Mucosa of stomach (tissue), 1 donor: ENCODE data around the gene EXOC1.

Experiments
- H3K27me3 ChIP-seq: one replicate; pipeline ENCODE4 v1.7.0; 2013; ENCODE audit warnings: mild to moderate bottlenecking, low read length; ENCODE audit not compliant: control insufficient read depth, insufficient read depth
- H3K36me3 ChIP-seq: one replicate; pipeline ENCODE4 v1.7.0; 2013; ENCODE audit warnings: low read length; ENCODE audit not compliant: control insufficient read depth, insufficient read depth
- H3K4me1 ChIP-seq: one replicate; pipeline ENCODE4 v1.7.0; 2013; ENCODE audit warnings: mild to moderate bottlenecking, low read length; ENCODE audit not compliant: control insufficient read depth, insufficient read depth
- H3K4me3 ChIP-seq: one replicate; pipeline ENCODE4 v1.7.0; 2013; ENCODE audit warnings: low read length
- H3K9ac ChIP-seq: one replicate; pipeline ENCODE4 v1.7.0; 2013; ENCODE audit warnings: mild to moderate bottlenecking, low read length, moderate library complexity
- H3K9me3 ChIP-seq: one replicate; pipeline ENCODE4 v1.7.0; 2013; ENCODE audit warnings: mild to moderate bottlenecking, low read length, moderate library complexity; ENCODE audit not compliant: control insufficient read depth
- donor health status: Pancreatic carcinoma.

Gene EXOC1

GRCh38 chr4:55947254-55947882 is 93.9 kb downstream of the EXOC1 start:
- no peak overlapping the region for H3K4me3 ChIP-seq
- peaks cover 8% of the 10 kb centered on the region for H3K4me1 ChIP-seq
- H3K27me3 ChIP-seq = no peaks in the 10 kb centered on the region
- H3K36me3 ChIP-seq = no peaks in the 10 kb centered on the region
- H3K9me3 ChIP-seq = no peaks in the 10 kb centered on the region
- peak overlapping the region; percentile 41 for H3K9ac ChIP-seq

GRCh38 chr4:55947912-55948725 is 94.7 kb downstream of the EXOC1 start:
- Histone ChIP-seq H3K36me3 (no peaks in the 10 kb centered on the region), H3K4me1 (peaks cover 8% of the 10 kb centered on the region), H3K27me3 (no peaks in the 10 kb centered on the region), H3K9me3 (no peaks in the 10 kb centered on the region), H3K4me3 (peak overlapping the region; percentile 48), H3K9ac (peak overlapping the region; percentile 67)

GRCh38 chr4:55948726-55949481 is 95.5 kb downstream of the EXOC1 start, which contains the start of gene CEP135:
Gene CEP135, plus strand, starts transcription at chr4:55948945. Its CDS starts 3,186 bp downstream, at chr4:55952131.
- H3K9me3 ChIP-seq = no peaks in the 10 kb centered on the region

GRCh38 chr4:55949482-55949802 is 96.0 kb downstream of the EXOC1 start:
- Histone ChIP-seq H3K4me3 (peak overlapping the region; percentile 48), H3K9me3 (no peaks in the 10 kb centered on the region), H3K4me1 (peaks cover 8% of the 10 kb centered on the region), H3K27me3 (no peaks in the 10 kb centered on the region), H3K36me3 (no peaks in the 10 kb centered on the region), H3K9ac (peak overlapping the region; percentile 67)

More at GRCh38 chr4:55948726-55949481, 95.5 kb downstream of the EXOC1 start, which contains the start of gene CEP135:
- Histone ChIP-seq H3K9ac (peak within 1 kb of the TSS; percentile 67), H3K4me1 (peaks cover 8% of the 10 kb centered on the region), H3K27me3 (no peaks in the 10 kb centered on the region), H3K4me3 (peak within 1 kb of the TSS; percentile 48), H3K36me3 (no peaks in the 10 kb centered on the region)

GRCh38 chr4:55951191-55951922 is 97.9 kb downstream of the EXOC1 start:
- H3K36me3 ChIP-seq = no peaks in the 10 kb centered on the region
- no peak overlapping the region for H3K9ac ChIP-seq
- H3K4me1 ChIP-seq = peaks cover 8% of the 10 kb centered on the region
- H3K4me3 ChIP-seq = no peak overlapping the region
- no peaks in the 10 kb centered on the region for H3K27me3 ChIP-seq
- H3K9me3 ChIP-seq = no peaks in the 10 kb centered on the region
